HL-60/S4 treated with retinoic acid at 250 ng/mL for 4 days and 3 days (cell line): ENCODE data around the gene ZNF624.

Source experiments
- in situ Hi-C: fragments of 300-500 bp; cut with MboI; formaldehyde crosslinking; loops from 2 replicates; pipeline ENCODE4 v1.7.0; 2022; ENCODE audit warnings: low sequenced_read_pairs

ZNF624 gene

DNA sequence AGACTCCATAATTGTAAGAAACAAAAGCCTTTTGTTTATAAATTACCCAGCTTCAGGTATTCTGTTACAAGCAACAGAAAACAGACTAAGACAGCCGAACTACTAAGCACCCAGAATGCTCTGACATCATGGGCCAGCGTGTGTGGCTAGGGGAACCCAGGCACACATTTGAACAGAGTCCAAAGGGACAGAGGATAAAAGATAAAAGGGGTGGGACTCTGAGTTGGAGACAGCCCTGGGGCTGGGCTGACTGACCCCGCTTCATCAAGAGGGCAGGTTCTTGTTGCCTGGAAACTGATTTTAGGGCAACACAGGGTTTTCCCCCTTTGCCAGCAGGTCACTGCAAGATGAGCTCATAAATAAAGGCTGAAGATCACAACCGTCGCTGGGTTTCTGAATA lies 54.1 kb downstream of the ZNF624 start:
- in situ Hi-C loops, result no loop called here

DNA sequence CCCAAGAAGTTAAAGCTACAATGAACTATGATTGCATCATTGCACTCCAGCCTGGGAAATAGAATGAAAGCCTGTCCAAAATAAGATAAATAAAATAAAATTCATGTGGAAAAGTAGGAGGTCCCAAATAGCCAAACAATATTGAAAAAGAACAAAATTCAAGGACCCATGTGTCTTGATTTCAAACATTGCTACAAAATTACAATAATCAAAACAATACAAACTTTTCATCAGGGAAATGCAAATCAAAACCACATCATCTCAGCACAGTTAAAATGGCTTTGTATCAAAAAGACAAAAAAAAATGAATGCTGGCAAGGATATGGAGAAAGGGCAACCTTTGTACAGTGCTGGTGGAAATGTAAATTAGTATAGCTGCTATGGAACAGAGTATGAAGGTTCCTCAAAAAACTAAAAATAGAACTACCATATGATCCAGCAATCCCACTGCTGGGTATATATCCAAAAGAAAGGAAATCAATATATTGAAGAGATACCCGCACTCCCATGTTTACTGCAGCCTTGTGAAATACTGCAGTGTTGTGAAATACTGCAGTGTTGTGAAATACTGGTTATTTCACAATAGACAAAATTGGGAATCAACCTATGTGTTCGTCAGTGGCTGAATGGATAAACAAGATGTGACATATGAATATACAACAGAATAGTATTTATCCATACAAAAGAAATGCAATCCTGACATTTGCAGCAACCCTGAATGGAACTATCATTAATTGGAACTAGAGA lies 60.1 kb downstream of the ZNF624 start:
- in situ Hi-C loops, result no loop called here

DNA sequence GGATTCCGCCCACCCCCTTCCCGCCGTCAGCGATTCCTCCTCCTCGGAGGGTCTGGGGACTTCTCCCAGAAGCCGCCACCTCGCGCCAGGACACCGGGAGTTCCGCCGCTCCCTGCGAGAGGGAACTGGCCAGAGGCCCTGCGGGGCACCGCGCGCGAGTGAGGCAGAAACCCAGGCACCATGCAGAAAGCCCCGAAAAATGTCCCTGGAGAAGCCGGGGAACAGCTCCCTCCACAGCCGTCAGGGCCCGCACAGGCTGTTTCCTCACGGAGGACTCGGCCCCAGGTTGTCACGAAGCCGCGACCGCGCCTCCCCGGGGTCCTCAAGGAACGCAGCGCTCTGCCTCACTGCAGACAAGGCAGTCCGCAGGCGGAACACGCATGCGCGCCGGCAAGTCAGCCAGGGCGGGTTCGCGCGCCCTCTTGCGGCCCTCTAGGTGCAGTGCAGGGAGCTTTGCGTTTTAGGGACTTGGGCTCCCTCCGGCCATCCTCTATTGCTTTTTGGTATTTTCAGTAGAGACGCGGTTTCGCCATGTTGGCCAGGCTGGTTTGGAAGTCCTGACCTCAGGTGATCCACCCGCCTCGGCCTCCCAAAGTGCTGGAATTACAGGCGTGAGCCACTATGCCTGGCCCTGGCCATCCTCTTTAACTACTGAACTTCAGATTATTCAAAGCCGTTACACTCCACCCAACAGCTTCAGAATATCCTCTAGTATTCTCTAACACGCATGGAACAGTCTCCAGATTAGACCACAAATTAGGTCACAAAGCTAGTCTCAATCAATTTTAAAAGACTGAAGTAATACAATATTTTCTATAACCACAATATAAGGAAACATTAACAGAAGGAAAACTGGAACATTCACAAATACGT lies 64.3 kb downstream of the ZNF624 start:
- in situ Hi-C loops, result no loop called here

DNA sequence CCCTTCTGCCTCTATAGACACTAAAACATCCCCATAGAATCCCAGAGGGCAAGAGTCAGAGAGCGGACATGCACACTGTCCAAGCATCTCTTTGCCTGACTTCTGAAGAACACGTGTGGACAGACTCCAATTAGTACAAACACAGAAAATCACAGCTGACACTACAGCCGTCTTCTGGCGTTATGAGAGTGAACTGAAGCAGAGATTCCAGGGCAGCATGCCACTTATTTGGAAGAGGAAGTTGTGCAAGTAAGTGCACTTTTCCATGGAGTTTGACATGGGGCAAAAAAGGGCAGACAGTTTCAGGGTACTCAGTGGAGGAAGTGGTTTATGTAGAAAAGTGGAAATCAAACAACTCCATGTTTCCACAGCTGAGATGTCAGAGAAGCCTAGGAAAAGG lies 67.9 kb downstream of the ZNF624 start:
- in situ Hi-C loops, result no loop called here

DNA sequence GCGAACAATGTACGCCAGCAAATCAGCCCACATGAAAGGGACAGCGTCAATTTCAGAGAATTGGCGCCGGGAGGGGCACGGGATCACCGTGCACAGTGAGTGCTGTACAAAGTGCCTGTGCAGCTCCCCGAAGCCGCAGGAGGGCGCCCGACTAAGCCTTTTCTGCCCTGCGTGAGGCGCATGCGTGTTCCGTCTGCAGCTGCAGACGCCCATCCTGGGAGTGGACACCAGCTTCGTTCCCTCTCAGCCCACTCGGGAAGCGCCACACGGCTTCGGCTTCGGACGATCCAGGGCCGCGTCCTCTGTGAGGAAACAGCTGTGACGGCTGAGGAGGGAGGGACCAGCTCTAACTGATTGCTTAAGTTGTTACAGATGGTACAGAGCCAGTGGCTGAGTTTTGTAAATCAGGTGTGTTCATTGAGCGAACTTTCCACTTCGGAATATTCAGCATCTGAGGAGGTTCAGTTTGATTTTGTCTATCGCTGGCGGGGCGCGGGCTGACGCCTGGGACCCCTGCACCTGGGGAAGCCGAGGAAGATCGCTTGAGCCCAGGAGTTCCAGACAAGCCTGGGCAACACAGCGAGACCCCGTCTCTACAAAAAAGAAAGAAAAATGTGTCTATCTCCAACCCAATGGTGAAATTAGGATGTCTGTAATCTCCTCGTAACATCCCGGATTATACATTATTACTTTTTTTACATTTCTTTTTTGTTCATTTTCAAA lies 69.2 kb downstream of the ZNF624 start:
- in situ Hi-C loops, result no loop called here

DNA sequence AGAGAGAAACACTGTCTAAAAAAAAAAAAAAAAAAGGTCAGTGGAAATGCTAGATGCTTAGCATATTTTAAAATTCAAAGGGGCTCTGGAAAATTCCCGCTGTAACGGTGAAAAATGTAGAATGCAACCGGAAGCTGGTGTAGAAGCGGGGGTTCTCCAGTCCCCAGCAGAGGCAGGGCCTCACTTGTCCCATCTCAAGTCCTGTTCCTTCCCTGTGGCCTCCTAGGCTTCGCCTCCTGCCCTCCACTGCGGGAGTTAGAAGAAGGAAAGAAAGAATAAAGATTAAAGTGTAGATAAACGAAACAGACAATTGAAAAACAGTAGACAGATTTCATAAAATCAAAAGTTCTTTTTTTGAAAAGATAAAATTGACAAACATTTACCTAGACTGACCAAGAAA lies 69.9 kb downstream of the ZNF624 start:
- in situ Hi-C loops, result no loop called here

DNA sequence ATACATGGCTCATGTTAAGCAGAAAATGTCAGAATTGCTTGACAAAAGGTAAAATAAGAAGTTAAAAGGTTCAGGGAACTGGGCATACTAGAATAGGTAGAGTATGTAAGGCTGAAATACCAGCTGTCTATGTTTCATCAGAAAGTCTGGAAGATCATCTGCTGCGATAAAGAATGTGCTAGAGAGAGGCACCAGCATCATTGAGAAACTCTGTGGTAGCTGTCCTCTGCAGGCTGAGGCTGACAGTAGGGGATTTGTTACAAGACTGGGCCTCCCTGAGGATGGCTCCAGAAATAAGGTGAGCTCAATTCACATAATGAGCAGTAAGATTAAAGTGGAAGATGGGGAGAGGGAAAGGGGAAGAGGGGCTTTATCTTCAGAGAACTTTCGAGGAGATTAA lies 80.2 kb downstream of the ZNF624 start:
- in situ Hi-C loops, result no loop called here
